ENCODE results near the gene NCDN. TPM values are rescaled to one million over a fixed set of nuclear protein-coding genes. Genes with fewer than 3 reads are reported as not detected.
A peak's percentile ranks its signal among the peaks of the same experiment; 100 is the strongest.

The NCDN gene
- total and polyA plus RNA-seq, 5 experiments from 2014 or later, result 11.7 to 25.6 (median 18.1) TPM

GRCh38 chr1:35564037-35564883, 6.7 kb downstream of the NCDN start:
- POLR2A ChIA-PET, result interaction anchor here (0.5 to 1.1 kb wide), 4 partner anchors 13 to 25 kb away, joined by 3 to 4 read pairs (median 3); no protein-coding TSS in a partner anchor
- Mint-ChIP-seq H3K36me3 (peaks cover 0 to 9% (median 0%) of the 10 kb centered on the region in 3 donors), H3K27ac (peak overlapping the region in 8 of 10 donors; percentile 12 to 86 (median 30)), H3K4me3 (no peak overlapping the region), H3K9me3 (no peaks in the 10 kb centered on the region), H3K27me3 (no peaks in the 10 kb centered on the region), H3K4me1 (peaks cover 19 to 51% (median 30%) of the 10 kb centered on the region in 4 donors)
- DNase-seq (peak; percentile 53 to 89 (median 72)), ATAC-seq (peak; percentile 71 to 76)

- peaks cover 12 to 43% (median 23%) of the 10 kb centered on the region in 4 donors for H3K4me1 Mint-ChIP-seq
- H3K9me3 Mint-ChIP-seq, result no peaks in the 10 kb centered on the region
- H3K36me3 Mint-ChIP-seq, result peaks cover 0 to 9% (median 0%) of the 10 kb centered on the region in 3 donors
- H3K27ac Mint-ChIP-seq, result peak overlapping the region in 7 of 10 donors; percentile 12 to 86 (median 34)
- no peak overlapping the region for H3K4me3 Mint-ChIP-seq
- H3K27me3 Mint-ChIP-seq, result no peaks in the 10 kb centered on the region
- POLR2A ChIA-PET, result interaction anchor here (0.5 to 1.3 kb wide), 6 partner anchors 7 to 33 kb away, joined by 3 to 4 read pairs (median 3); partner anchors contain the start of gene NCDN
- no peak for ATAC-seq
- DNase-seq, result no peak
These were observed 7.5 kb downstream of the NCDN start for GRCh38 chr1:35564884-35565741.

- ATAC-seq (no peak), DNase-seq (no peak)
- H3K4me1 Mint-ChIP-seq, result peaks cover 12 to 43% (median 23%) of the 10 kb centered on the region in 4 donors
- H3K27me3 Mint-ChIP-seq, result no peaks in the 10 kb centered on the region
- H3K9me3 Mint-ChIP-seq, result no peaks in the 10 kb centered on the region
- H3K36me3 Mint-ChIP-seq, result peaks cover 0 to 9% (median 0%) of the 10 kb centered on the region in 3 donors
- POLR2A ChIA-PET, result interaction anchor here (0.7 to 1.3 kb wide), 2 partner anchors 8 to 33 kb away, joined by 3 to 4 read pairs; partner anchors contain the start of gene NCDN
- H3K27ac Mint-ChIP-seq, result no peak overlapping the region
- H3K4me3 Mint-ChIP-seq, result no peak overlapping the region
These were observed 8.1 kb downstream of the NCDN start for GRCh38 chr1:35565742-35566133.

- Mint-ChIP-seq H3K36me3 (peaks cover 0 to 4% (median 0%) of the 10 kb centered on the region in 3 donors), H3K27me3 (no peaks in the 10 kb centered on the region), H3K4me1 (peaks cover 13 to 30% (median 15%) of the 10 kb centered on the region in 4 donors), H3K9me3 (no peaks in the 10 kb centered on the region), H3K4me3 (no peak overlapping the region), H3K27ac (peak overlapping the region in 1 of 10 donors; percentile 42)
- ATAC-seq, result no peak
- POLR2A ChIA-PET, result interaction anchor here (0.7 to 2.0 kb wide), 4 partner anchors 10 to 202 kb away, joined by 3 to 7 read pairs (median 5); partner anchors contain the start of genes CLSPN and NCDN
- DNase-seq, result no peak
These were observed 10.5 kb downstream of the NCDN start for GRCh38 chr1:35567947-35568558.

GRCh38 chr1:35568975-35569395, 11.4 kb downstream of the NCDN start:
- Mint-ChIP-seq H3K4me3 (no peak overlapping the region), H3K9me3 (no peaks in the 10 kb centered on the region), H3K4me1 (peaks cover 13 to 21% (median 15%) of the 10 kb centered on the region in 4 donors), H3K36me3 (peaks cover 0 to 4% (median 0%) of the 10 kb centered on the region in 3 donors), H3K27ac (no peak overlapping the region), H3K27me3 (no peaks in the 10 kb centered on the region)
- DNase-seq, result peak; percentile 43 to 76 (median 64)
- ATAC-seq, result peak; percentile 69 to 71
- POLR2A ChIA-PET, result interaction anchor here (0.6 to 2.0 kb wide), 6 partner anchors 9 to 201 kb away, joined by 3 to 7 read pairs (median 4); partner anchors contain the start of genes CLSPN and NCDN

GRCh38 chr1:35569936-35570335, 12.3 kb downstream of the NCDN start:
- ATAC-seq (no peak), DNase-seq (no peak)
- H3K4me3 Mint-ChIP-seq, result no peak overlapping the region
- H3K36me3 Mint-ChIP-seq, result no peaks in the 10 kb centered on the region
- no peaks in the 10 kb centered on the region for H3K27me3 Mint-ChIP-seq
- POLR2A ChIA-PET, result no interaction called here
- H3K9me3 Mint-ChIP-seq, result no peaks in the 10 kb centered on the region
- H3K27ac Mint-ChIP-seq, result no peak overlapping the region
- peaks cover 7 to 12% (median 9%) of the 10 kb centered on the region in 4 donors for H3K4me1 Mint-ChIP-seq

GRCh38 chr1:35570589-35571137, 13.1 kb downstream of the NCDN start:
- ATAC-seq, result no peak

GRCh38 chr1:35571263-35571662, 13.7 kb downstream of the NCDN start:
- POLR2A ChIA-PET, result interaction anchor here (0.6 kb wide), 1 partner anchor 32 kb away, joined by 7 read pairs; no protein-coding TSS in a partner anchor
- Mint-ChIP-seq H3K27me3 (no peaks in the 10 kb centered on the region), H3K4me3 (no peak overlapping the region), H3K36me3 (no peaks in the 10 kb centered on the region), H3K27ac (peak overlapping the region in 1 of 10 donors; percentile 31), H3K9me3 (no peaks in the 10 kb centered on the region), H3K4me1 (peaks cover 14 to 24% (median 20%) of the 10 kb centered on the region in 4 donors)
- DNase-seq (no peak), ATAC-seq (no peak)

More at GRCh38 chr1:35570589-35571137, 13.1 kb downstream of the NCDN start:
- Mint-ChIP-seq H3K4me1 (peaks cover 10 to 18% (median 15%) of the 10 kb centered on the region in 4 donors), H3K36me3 (no peaks in the 10 kb centered on the region), H3K27me3 (no peaks in the 10 kb centered on the region), H3K27ac (peak overlapping the region in 1 of 10 donors; percentile 81), H3K4me3 (no peak overlapping the region), H3K9me3 (no peaks in the 10 kb centered on the region)
- POLR2A ChIA-PET, result no interaction called here
- DNase-seq, result no peak

- no peak for DNase-seq
- Mint-ChIP-seq H3K4me3 (no peak overlapping the region), H3K4me1 (peaks cover 16 to 29% (median 24%) of the 10 kb centered on the region in 4 donors), H3K9me3 (no peaks in the 10 kb centered on the region), H3K36me3 (no peaks in the 10 kb centered on the region), H3K27ac (peak overlapping the region in 1 of 10 donors; percentile 60), H3K27me3 (no peaks in the 10 kb centered on the region)
- no peak for ATAC-seq
- POLR2A ChIA-PET, result interaction anchor here (0.6 kb wide), 1 partner anchor 71 kb away, joined by 3 read pairs; no protein-coding TSS in a partner anchor
These were observed 14.7 kb downstream of the NCDN start for GRCh38 chr1:35572296-35572695.

GRCh38 chr1:35573198-35574124, 15.9 kb downstream of the NCDN start, which contains the start of gene TFAP2E:
Gene TFAP2E (plus strand): TSS chr1:35573314. CDS start chr1:35573578, 264 bp downstream.
- Mint-ChIP-seq H3K4me1 (peaks cover 21 to 38% (median 31%) of the 10 kb centered on the region in 4 donors), H3K9me3 (no peaks in the 10 kb centered on the region), H3K27me3 (no peaks in the 10 kb centered on the region), H3K4me3 (peak within 1 kb of the TSS in 4 of 10 donors; percentile 47 to 63 (median 55)), H3K27ac (peak within 1 kb of the TSS in 1 of 10 donors; percentile 60), H3K36me3 (no peaks in the 10 kb centered on the region)
- POLR2A ChIA-PET, result no interaction called here
- ATAC-seq (peak in 1 of 2 donors; percentile 20), DNase-seq (no peak)
